GM18507 (cell line): Measurements from ENCODE around the gene MXD4.
A peak's percentile ranks its signal among the peaks of the same experiment; 100 is the strongest.

Experiments used
- DNase-seq: peaks from one replicate; pipeline ENCODE4 v3.0.0; 2011; ENCODE audit warnings: low read depth; ENCODE audit not compliant: insufficient read length; ENCODE audit errors: extremely low spot score
- FAIRE-seq: peaks from 2 replicates; lab custom pipeline; 2011; peaks lifted over from hg19 to GRCh38; lab: Jason Lieb, UNC

The MXD4 gene

DNA sequence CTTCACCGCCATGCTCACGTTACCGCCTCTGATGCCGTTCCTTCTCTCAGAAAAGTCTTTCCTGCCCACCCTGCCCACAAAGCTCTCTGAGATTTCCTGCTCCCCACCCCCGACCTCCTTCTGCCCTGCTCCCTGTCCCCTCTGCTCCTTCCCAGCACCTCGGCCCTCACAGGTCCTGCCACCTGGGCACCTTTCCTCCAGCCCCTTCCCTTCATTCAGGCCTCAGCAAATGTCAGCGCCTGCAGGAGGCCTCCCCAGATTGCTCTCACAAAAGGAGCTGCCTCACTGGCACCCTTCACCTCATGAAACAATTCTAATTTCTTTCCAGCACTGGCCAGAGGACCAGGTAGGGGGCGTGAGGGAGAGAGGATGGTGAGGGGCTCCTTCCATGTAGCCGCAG is 33.6 kb upstream of the MXD4 start:
- no peak for DNase-seq
- no peak for FAIRE-seq

DNA sequence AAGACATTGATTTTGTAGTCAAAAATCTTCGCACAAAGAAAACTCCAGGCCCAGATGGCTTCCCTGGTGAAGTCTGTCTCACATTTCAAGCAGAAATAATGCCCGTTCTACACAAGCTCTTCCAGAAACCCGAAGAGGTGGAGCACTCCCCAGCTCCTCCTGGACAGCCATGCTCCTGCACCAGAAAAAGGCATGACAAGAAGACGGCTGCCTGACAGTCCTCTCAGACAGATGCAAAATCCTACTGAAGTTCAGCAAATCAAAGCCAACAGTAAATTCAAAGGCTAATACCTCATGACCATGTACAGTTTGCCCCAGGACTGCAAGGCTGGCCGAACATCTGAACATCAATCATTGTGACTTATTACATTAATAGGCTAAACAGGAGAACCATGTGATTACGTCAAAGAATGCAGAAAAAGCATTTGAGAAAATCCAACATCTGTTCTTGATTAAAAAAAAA is 30.8 kb upstream of the MXD4 start:
- DNase-seq (no peak), FAIRE-seq (no peak)

DNA sequence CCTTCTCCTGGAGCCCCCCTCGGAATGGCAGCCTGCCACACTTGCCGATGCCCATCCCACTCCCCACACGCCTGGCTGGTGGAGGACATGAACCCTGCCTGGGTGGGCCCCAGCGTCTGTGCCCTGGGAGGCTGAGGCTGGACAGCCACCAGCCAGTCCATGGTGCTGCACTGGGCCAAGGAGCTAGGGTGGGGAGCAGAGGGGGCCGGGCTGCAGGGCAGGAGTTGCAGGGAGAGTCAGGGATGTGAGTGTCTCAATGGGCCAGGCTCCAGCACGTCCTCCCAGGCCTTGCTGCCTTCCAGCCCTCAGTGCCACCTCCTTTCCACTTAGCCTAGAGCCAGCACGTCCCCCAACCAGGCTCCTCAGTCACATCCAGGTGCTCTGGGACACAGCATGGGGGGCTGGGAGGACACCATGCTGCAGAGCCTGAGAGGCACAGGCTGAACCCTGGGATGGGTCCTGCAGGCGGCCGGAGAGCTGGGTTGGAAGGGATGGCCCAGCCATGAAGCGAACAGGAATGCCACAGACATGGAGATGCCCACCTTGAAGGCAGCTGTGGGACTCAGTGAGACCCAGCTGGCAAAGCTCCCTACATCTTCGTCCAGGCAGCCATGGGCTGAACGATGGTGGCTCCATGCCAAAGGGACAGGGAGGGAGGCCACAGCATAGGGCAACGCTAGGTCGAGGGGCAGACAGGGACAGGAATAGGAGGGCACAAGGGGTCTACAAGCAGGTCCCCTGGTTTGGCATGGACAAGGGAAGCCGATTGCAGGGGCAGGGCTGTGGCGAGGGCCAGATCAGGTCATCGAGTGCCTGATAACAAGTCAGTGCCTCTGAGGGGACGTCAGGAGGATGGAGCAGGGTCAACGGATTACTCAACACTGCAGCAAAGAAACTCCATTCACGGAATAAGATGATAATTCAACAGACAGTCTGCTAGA is 30.1 kb upstream of the MXD4 start:
- DNase-seq, result no peak
- no peak for FAIRE-seq

DNA sequence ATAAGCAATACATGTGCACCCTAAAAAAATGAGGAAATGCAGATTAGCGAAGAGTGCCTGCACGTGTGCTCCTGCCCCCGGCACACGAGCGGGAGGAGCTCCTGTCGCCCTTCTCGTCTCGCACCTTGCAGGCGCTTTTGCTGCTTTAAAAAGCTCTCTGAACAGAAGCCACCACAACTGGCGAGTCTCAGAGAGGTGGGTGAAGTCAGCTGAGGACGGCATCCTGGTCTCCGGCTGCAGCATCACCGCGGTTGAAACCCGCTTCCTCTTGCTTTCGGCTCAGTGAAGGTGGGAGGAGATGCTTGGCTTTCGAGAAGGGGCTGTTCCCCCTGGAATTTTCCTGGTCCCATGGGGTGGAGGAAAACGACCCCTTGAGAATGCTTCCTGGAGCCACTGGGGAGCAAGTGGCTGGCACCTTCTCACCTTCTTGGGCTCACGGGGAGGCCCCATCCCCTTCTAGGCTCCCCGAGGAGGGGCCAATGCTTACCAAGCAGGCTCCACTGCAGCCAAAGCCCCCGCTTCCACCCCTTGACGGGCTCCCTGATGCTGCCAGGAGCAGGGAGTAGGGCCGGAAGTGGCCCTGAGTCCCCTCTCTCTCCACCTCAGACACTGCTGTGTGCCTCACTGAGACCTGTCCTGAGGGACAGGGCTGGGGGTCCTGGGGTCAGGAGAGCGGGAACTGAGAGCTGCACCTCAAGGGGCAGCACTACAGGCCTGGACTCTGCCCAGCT is 29.2 kb upstream of the MXD4 start:
- peak; percentile 22 for DNase-seq
- FAIRE-seq, result peak; percentile 33

DNA sequence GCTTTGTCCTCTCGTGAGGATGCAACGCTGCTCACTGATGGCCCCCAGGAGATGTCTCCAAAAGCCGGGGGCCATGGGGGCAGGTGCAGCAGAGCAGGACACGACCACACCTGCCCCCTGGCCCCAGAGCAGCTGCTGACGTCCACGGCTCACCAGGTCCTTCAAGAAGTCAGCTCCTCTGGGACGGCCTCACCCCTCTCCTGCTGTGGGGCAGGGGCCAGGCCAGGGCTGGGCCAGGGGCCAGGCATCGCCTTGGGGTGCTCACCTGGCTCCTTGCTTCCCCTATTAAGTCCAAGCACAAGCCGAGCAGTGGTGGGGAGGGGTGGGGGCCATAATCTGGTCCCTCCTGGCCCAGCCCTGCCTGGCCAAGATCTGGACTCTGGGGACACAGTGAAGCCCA is 28.6 kb upstream of the MXD4 start:
- no peak for FAIRE-seq
- DNase-seq, result no peak

DNA sequence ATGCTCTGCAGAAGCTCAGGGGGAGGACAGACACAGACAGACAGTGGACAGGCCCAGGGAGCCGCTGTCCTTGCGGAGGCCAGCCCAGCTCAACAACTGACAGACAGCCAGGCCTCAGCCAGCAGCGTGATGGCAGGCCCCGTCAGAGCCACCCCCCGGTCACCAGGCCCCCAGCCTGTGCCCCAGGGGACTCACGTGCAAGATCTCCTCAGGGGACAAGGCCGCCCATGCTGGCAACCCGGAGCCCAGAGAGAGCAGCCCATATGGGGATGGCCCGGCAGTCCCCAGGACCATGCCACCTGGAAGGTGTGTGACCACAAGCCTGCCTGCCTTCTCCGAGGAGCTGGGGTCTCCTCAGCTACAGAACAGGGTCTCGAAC is 28.0 kb upstream of the MXD4 start:
- FAIRE-seq, result no peak
- DNase-seq, result no peak

DNA sequence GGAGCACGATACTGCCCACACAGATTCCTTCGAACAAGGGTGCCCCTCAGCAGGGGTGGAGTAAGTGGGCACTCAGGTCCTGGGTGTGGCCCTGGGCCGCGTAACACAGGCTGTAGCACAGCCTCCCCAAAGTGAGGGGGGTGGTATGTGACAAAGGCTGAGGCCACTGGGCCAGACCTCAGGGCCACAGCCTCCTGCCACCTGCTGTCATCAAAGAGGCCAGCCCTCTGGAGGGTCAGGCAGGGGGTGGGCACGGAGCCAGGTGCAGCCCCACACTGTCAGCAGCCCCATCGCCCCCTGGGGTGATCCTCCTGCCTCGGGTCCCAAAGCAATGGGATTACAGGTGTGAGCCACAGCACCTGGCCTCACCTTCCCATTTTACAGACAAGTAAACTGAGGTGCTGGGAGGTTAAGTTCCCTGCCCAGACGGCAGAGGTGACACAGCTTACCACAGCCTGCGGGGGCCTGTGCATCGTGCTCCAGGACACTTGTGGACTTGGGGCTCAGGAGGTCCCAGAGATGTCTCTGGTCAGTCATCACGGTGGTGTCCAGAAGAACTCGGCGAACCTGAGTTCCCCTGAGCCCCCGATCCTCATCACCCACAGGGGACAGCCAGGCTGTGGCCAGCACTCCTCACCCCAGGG is 27.5 kb upstream of the MXD4 start:
- no peak for DNase-seq
- FAIRE-seq, result no peak

DNA sequence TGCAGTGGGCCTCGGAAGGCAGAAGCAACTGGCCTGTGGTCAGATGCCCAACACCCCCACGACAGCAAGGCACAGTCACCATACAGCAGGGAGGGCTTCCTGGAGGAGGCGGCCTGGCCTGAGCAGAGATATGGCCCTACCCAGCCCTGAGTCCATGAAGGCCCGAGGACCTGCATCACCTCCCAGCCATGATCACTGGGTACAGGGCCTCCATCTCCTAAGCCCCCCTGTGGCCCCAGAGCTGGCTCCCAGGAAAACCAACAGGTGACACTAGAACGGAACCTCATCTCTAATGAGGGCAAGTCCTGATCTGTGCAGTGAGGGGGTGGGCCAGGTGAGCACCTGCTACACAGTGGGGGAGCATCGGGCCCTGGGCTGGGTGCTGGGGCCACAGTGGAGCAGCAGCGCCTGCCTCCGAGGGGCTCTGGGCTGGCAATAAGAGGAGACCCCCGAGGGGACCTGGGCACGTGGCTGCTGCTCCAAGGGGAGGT is 26.2 kb upstream of the MXD4 start:
- DNase-seq (no peak), FAIRE-seq (no peak)

DNA sequence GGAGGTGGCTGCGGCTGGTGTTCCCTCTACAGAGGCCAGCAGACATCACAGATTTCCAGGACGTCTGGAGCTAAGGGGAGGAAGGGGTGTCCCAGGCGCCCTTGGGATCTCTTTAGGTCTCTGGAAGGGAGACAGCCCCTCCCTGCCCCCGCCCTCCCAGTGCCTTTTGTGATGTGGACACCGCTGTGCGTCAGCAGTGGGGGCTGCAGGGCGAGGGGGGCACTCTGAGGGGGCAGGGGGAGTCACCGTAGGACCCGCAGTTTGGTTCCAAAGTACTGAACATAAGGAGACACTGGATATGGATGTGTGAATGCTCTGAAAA is 25.6 kb upstream of the MXD4 start:
- no peak for DNase-seq
- FAIRE-seq, result no peak

DNA sequence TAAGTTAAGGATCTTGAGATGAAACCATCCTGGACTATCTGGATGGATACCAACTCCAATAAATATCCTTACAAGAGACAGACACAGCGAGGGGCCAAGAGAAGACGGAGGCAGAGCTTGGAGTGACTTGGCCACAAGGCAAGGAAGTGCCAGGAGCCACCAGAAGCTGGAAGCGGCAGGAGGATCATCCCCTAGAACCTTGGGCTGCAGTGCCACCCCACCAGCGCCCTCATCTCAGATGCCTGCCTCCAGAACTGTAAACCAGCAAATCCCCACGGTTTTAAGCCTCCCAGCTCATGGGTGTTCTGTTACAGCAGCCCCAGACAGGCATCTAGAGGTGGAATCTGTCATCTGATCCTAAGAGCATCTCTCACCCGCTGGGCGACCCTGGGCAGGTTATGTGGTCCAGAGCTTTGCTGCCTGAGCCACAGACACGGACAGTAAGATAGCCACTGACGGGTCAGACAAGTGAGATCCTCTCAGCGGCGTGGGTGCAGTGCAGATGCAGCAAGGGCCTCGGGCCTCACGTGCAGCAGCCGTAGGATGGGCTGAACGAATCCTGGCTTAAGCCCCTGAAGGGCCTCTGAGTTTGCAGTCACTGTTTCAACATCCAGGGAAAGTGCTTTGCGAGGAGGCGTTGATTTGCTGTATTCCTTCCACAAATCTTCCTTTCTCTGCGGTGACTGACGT is 25.1 kb upstream of the MXD4 start:
- FAIRE-seq, result no peak
- DNase-seq, result no peak

DNA sequence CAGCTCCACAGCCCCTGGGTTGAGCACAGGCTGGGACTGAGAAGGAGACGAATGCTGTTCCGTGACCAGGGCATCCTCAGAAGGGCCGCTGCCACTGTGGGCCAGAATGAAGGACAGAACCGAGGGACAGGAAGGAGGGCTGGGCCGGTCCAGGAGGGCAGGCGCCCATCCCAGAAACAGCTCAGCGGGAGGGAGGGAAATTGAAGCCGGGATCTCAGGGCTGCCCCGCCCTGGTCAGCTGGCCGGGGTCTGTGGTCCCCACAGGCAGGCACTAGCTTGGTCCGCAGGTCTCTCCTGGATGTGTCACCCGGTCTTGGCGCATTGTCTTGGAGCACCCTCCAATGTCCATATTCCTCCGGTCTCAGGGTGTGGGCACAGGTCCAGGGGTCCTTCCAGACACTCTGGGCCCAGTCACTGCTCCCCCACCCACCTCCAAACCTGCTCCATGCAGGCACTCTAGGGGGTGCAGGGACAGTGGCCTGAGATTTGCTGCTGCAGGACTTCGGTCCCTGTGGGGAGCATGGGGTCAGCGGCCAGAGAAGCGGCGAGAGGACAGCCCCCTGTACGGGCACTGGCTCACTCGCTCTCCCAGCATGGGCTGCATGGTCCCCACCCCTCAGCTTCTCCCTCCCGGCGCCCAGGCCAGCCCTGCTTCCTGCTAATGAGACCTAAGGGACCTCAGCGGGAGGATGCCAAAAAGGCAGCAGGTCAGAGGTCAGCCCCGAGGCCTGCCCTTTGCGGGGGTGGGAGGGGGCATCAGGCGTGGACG is 23.9 kb upstream of the MXD4 start:
- FAIRE-seq (no peak), DNase-seq (no peak)

DNA sequence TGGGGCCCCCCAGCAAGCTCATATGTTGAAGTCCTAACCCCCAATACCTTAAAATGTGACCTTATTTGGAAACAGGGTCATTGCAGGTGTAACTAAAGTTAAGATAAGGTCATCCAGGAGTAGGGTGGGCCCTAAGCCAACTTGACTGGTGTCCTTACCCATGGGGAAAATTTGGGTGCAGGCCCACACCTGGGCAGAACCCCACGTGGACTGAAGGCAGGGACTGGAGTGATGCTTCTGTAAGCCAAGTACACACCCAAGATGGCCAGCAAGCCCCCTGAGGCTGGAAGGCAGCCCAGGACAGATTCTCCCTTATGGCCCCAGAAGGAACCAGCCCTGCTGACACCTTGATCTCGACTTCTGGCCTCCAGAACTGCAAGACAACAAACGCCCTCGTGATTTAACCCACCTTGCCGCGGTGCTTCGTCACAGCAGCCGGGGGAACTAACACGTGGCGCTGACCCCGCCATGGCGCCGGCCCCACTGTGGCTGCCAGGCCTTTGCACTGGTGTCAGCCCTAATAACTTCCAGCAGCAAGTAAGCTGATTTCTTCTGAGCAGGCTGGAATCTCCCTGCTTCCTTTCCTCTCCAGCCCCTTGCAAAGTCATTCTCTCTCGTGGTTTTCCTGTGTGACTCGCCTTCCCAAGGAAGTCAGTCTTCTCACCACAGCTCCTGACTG is 23.2 kb upstream of the MXD4 start:
- FAIRE-seq (no peak), DNase-seq (no peak)

DNA sequence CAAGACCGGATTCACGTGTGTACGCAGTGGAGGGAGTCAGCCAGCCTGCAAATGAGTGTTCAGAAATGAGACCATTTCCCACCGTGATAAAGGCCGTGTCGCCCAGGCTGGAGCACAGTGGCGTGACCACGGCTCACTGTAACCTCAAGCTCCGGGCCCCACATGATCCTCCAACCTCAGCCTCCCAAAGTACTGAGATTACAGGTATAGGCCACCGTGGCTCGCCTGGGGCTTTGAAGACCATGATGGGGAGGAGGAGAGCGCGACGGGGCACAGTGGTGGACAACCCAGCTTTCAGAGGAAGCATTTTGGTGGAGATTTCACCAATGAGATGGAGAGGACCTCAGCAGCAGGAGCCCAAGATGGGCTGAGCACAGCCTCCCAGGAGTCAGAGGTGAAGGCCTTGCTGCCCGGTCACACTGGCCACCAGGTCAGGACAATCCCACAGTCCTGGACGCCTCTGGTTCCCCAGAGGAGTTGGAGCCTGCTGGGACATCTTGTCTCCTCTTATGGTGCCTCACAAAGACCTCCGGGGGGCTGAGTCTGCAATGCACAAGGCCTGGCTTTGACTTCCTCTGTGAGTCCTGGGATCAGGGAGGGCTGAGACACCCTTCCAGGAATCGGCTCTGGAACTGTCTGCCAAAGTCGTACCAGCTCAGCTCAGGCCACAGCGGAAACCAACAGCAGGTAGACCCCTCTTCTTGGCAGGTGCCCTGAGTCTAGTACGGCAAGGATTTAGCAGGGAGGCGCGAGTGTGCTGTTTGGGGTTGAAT is 22.4 kb upstream of the MXD4 start:
- no peak for DNase-seq
- FAIRE-seq, result no peak

DNA sequence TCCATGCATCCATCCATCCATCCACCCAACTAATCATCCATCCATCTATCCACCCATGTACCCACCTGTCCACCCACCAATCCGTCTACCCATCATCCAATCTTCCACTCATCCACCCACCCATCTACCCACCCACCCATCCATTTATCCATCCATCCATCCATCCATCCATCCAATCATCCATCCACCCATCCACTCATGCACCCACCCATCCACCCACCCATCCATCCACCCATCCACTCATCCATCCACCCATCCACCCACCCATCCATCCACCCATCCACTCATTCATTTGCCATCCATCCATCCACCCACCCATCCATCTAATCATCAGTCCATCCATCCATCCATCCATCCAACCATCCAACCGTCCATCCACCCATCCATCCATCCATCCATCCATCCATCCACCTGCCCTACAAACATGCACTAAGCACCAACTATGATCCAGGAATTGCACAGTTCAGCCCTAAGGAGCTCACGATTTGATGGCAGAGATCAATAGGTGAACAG is 21.3 kb upstream of the MXD4 start:
- no peak for DNase-seq
- FAIRE-seq, result no peak

DNA sequence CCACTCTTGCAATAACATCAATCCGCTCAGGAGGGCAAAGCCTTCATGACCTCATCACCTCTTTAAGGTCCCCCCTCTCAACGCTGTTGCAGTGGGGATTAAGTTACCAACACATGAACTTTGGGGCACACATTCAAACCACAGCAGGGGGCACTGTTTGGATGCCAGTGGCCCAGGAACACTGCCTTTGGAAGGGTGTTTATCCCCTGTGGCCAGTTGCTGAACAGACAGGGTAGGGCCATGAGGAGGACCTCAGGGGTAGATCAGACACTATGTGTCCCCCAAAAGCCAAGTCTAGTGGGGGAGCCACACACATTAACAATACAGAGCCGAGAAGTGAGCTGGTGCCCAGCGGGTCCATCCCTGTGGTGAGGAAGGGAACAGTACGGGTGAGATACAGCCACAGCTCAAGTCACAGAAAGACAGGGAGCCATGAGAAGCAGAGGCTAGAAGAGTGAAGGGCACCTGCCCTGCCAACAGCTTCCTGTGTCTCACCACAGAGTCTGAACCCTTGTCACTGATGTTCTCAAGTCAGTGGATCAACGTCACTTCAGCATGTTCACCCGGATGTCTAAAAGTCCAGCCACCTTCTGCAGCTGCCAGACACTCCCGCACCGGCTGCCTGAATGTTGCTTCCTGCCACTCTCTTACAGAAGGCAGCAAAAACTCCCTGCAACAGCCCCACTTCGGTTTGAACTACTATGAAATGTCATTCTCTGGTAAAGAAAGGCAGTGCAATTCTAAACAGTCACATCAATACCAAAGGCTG is 19.9 kb upstream of the MXD4 start:
- peak; percentile 59 for FAIRE-seq
- peak; percentile 22 for DNase-seq

DNA sequence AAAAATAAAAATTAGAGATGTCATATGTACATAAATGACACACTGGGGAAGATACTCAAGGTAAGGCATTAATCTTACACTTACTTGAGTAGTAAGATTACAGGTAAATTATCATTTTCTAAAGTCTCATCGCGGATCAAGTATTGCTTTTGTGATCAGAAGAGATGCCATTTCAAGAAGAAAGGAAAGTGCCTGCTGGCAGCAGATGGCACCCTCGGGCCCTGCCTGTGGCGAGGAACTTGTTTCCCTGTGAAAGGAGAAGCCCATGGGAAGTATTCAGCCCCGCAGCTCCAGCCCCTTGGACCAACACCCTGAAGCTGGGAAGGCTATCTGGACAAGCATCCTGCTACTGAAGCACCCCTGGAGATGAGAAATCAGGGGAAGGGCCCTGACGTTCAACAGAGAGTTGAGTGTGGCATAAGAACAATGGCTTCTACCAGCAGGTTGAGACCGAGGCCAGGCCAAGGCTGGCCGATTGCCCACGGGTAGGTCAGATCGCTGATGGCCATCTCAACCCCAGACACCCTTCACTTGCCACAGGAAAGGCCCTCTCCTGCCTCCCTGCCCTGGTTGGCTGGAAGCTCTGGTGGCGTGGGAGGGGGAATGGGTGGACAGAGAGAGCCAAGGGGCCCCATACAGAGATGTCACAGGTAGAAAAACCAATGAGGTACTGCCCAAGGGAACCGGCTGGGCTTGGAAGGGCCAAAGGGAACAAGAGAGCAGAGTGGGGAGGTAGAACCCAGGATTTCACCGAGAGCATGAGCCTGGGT is 18.8 kb upstream of the MXD4 start:
- FAIRE-seq, result no peak
- DNase-seq, result no peak
